Skin epidermis (tissue), 12 donors: ENCODE data around the gene PLEKHJ1.

ENCODE experiments used
- H3K27ac ChIP-seq, 21 experiments: fragments of 200-600 bp; sonication (generic) in 11 of 21; one replicate each; pipeline ENCODE4 v1.5.0; 2020; ENCODE audit warnings: mild to moderate bottlenecking in 3 of 21, inconsistent platforms in 2 of 21, moderate library complexity in 2 of 21
- H3K4me3 ChIP-seq, 7 experiments: fragments of 200-600 bp; sonication (generic) in 2 of 7; one replicate each; pipeline ENCODE4 v1.5.0; 2020; ENCODE audit warnings: inconsistent platforms in 2 of 7, mild to moderate bottlenecking in 2 of 7, moderate library complexity in 1 of 7

PLEKHJ1 gene

DNA sequence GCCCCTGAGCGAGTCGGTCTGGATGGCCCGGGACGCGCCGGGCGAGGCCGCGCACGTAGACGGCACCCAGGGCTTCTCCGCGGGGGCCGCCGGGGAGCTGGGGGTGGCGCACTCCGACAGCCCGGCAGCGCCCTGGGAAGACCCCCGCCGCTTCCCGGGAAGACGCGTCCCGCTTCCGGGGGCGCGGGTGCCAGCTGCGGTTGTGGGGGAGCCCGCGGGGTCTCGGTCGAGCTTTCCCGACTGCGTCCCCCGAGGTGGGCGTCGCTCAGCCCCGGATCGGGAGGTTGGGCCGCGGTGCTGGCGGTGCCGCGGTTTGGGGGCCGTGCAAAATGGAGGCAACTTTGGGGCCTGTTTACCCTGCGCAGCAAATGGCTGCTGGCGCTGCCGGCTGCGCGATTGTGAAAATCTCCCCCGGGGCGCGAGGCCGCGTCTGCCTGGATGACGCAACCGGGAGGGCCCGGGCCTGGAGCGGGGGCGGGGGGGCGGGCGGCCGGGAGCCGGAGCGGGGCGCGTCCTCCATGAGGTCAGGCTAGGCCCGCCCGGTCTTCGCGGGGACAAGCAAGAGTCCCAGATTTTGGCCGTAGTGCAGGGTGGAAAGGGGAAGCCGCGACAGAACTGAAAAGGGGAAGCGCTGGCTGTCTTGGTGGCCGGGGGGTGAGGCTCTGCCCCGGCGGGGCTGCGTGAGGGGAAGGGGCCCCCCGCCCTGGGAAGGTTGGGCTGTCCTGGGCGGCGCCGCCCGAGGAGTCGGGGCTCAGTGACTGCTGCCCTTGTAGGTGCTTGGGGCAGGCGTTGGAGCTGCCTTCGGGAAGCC is 34.5 kb upstream of the PLEKHJ1 start:
- peak overlapping the region; percentile 81 to 99 (median 98) for H3K27ac ChIP-seq

DNA sequence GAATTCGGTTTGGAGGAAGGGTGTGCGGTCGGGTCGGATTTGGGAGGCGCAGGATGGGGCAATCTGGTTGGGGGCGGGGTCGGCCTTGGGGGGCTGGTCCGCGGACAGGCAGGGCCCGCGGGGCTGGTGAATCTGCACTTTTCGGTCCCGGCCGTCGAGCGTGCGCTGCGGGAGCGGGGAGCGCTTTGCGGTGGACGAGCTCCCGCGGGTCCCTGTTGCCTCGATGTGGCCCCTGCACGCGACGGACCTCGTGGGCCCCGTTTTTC is 34.0 kb upstream of the PLEKHJ1 start:
- Histone ChIP-seq H3K4me3 (peak overlapping the region; percentile 72 to 100 (median 91)), H3K27ac (peak overlapping the region; percentile 81 to 99 (median 98))

More for the DNA sequence above, 34.5 kb upstream of the PLEKHJ1 start:
- H3K4me3 ChIP-seq: peak overlapping the region; percentile 72 to 100 (median 91)

DNA sequence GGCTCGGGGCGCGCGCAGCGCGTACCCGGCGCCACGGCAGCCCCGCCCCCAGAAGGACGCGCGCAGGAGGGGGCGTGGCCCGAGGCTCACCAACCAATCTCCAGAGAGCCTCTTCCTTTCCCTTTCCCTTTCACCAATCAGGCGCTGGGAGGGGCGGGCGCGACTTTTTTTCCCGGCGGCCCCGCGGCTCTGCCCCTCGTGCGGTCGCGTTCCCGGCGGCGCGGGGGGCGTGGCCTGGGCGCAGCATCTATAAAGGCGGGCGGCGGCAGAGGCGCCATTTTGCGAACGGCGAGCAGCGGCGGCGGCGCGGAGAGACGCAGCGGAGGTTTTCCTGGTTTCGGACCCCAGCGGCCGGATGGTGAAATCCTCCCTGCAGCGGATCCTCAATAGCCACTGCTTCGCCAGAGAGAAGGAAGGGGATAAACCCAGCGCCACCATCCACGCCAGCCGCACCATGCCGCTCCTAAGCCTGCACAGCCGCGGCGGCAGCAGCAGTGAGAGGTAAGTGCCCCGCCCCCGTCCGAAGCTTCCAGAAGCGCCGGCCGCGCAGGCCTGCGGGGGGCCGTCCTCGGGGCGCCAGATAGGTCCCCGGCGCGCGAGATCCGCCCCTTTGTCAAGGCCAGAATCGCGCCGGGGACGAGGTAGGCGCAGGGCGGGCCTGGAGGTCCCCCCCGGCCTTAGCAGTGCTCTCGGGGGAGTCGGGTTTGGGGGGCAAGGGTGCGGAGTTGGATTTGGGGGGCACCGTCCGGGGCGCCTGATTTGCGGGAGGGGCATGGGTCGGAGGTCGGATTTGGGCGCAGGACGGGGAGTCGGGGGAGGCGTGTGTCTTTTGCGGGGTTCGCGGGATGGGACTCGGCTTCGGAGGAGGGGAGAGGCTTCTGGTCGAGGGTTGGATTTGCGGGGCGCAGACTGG is 33.4 kb upstream of the PLEKHJ1 start:
- Histone ChIP-seq H3K27ac (peak overlapping the region; percentile 81 to 99 (median 98)), H3K4me3 (peak overlapping the region; percentile 72 to 100 (median 91))

DNA sequence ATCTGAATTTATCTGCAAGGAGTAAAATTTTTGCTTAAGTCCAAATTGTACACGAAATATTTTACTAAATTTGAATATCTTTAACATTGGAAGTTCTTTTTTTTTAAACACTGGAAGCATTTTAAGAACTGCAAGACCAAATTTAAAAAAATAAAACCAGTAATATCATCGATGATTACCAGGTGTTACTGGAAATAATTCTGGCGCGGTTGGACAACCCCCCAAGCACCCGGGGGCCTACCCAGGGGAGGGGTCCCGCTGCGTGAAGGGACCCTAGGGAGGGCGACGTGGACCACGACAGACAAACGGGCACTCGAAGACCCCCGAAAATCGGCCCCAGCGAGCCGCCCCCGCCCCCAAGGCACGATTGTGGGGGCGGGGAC is 32.7 kb upstream of the PLEKHJ1 start:
- peak overlapping the region in 19 of 21 experiments; percentile 40 to 99 (median 81) for H3K27ac ChIP-seq

DNA sequence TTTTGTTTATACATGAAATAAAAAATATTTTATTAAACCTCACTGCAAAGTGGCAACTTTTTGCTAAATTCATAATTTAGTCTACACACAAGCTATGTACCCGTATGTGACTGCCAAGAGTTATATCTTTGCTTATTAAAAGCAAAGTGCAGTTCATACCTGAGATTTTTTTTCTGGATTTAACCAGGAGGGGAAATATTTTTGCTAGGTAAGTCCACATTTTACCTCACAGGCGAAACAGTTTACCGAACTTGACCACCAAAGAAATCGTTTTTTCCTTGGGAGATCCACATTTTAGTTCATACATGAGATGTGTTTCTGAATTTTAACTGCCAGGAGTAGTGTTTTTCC is 32.3 kb upstream of the PLEKHJ1 start:
- Histone ChIP-seq H3K27ac (peak overlapping the region in 5 of 21 experiments; percentile 69 to 99 (median 80)), H3K4me3 (peak overlapping the region in 4 of 7 experiments; percentile 72 to 100 (median 90))

More for the DNA sequence above, 32.7 kb upstream of the PLEKHJ1 start:
- H3K4me3 ChIP-seq: peak overlapping the region; percentile 72 to 100 (median 91)

DNA sequence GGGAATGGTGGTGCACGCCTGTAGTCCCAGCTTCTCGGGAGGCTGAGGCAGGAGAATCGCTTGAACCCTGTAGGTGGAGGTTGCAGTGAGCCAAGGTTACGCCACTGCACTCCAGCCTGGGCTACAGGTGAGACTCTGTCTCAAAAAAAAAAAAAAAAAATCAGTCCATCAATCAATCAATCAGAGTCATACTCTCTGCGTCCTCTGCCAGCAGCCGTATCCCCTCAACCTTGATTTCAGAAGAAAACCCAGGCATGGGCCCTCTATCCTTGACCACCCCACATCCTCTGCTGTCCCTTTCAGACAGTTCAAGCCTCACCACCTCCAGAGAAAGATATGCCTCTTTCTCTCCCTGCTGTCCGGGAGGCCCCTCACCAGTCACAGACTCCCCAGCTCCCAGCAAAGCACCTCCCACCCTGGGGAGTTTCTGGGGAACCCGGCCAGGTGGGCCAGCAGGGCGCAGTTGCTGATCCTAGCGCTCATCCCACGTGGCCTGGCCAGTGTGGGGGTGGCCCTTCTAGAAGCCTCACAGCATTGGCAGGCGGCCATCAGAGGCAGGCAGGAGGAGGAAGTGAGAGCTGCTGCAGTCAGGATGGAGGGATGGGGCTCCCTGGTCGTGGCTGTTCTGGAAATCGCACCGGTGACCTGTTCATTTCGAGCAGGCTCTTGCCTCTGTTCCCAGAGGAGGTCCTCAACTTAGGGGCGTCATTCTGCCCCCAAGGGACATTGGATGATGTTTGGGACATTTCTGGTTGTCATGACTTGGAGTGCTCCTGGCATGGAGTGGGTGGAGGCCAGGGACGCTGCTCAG is 30.3 kb upstream of the PLEKHJ1 start:
- Histone ChIP-seq H3K4me3 (no peak overlapping the region), H3K27ac (peak overlapping the region in 12 of 21 experiments; percentile 2 to 70 (median 36))

DNA sequence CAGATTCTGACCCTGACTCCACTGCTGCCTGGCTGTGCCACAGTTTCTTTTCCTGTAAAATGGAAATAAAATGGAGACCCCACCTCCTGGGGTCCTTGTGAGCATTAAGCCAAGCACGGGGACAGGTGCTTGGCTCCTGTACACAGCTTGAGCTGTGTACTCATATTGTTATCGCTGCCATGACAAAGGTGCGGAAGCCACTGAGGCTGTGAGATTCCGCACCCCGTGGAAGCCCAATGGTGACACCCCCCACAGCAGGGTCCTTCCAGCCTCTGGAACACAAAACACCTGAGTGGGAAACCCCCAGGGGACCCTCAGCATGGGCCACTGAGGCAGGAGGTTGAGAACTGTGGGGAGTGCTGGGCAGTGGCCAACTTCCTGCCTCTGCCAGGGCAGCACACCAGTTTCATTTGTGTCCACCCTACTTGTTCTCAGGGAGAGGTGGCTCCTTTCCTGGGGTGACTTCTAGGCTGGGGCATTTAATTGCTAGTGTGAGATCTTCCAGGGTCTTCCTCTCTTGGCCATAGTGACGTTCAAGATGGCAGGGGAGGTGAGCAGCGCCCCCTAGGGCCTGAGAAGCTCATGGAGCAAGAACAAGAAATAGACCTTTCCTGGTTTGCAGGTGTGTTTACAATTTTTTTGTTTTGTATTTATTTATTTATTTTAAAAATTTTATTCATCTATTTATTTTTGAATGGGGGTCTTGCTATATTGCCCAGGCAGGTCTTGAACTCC is 25.5 kb upstream of the PLEKHJ1 start:
- H3K4me3 ChIP-seq: no peak overlapping the region
- no peak overlapping the region for H3K27ac ChIP-seq

DNA sequence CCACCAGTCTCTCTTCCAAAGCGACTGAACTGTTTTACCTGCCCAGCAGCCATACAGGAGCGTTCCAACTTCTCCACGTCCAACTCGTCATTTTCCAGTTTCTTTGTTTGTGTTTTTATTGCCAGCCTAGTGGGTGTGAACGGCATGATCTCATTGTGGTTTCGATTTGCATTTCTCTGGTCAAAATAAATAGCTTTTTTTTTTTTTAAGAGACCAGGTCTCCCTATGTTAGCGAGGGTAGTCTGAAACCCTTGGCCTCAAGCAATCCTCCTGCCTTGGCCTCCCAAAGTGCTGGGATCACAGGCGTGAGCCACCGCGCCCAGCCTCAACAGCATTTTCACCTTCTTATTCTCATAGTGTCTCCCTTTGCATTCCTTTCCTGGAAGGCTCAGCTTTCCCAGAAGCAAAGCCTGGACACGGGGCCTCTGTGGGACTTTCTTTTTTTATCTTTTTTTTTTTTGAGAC is 24.2 kb upstream of the PLEKHJ1 start:
- no peak overlapping the region for H3K4me3 ChIP-seq
- H3K27ac ChIP-seq: peak overlapping the region in 14 of 21 experiments; percentile 17 to 76 (median 50)

DNA sequence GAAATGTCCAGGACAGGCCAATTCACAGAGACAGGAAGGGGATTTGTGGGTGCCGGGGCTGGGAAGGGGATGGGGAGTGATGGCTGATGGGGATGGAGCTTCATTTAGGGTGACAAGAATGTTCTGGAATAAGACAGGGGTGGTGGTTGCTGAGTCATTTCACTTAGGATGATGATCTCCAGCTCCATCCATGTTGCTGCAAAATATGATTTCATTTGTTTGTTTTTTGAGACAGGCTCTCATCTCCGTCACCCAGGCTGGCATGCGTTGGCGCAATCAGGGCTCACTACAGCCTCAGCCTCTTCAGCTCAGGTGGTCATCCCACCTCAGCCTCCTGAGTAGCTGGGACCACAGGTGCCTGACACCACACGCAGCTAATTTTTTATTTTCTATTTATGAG is 23.2 kb upstream of the PLEKHJ1 start:
- Histone ChIP-seq H3K27ac (peak overlapping the region in 7 of 21 experiments; percentile 6 to 67 (median 39)), H3K4me3 (no peak overlapping the region)

DNA sequence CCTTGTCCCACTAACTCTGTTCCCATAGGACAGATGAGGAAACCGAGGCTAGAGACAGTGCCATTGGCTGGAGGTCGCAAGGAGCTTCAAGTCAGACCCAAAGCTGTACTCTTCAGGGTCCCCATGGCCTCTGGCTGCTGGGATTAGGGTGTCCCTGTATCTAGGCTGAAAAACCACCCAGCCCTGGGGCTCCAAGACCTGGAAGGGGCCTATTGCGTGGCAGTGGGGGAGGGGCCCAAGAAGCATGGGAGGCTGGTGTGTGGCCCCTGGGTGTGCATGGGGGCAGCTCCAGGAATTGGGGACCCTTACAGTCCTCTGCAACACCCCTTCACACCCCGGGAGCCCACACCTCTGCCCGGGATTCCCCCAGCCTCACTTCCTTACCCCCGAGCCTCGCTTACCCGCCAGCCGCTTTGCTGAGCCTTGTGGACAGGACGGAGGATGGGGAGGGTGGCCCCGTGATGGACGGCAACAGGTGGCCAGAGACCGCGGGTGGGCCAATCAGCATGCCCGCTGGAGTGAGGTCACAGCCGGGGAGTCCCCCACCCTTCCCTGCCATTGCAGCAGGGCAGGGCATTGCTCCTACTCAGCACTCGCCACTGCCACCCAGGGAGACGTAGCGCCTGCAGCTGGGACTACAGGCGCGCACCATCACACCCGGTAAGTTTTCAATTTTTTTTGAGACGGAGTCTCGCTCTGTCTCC is 20.0 kb upstream of the PLEKHJ1 start, which contains the start of gene JSRP1:
TSS of gene JSRP1 (minus strand) at position 436 of the 704 bp plus-strand sequence. CDS start 1,103 bp downstream, outside the sequence.
- Histone ChIP-seq H3K4me3 (no peak within 1 kb of the TSS), H3K27ac (peak within 1 kb of the TSS in 4 of 21 experiments; percentile 78 to 91 (median 86))

DNA sequence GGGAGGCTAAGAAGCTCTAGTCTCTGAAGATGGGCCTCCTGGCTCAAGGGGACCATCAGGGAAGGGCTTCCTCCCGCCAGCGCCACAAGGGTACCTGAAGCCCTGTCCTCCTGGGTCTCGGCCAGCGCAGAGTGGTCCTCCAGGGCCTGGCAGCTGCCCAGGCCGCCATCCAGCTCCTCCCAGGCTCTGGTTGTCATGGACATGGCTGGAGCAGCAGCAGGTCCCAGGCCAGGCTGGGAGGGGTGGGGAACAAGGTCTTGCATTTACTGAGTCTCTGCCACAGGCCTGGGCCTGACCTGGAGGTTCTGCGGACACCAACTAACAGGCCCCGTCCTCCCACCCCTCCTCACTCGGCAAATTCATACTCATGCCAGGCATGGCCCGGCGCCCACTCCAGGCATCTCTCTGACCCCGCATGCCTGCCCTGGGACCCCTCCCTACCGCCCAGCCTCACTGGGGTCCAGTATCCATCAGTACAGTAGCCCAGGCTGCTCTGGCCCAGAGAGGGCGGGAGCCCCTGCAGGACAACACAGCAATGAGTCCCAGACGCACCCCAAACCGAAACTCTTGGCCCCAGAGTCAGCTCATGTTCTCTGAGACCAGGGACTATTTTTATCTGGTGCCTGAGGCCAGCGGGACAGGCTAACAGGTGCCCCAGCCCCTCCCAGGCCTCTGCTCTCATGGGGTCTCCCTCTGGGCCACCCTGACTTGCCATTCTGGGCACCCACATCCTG is 19.1 kb upstream of the PLEKHJ1 start:
- no peak overlapping the region for H3K27ac ChIP-seq
- H3K4me3 ChIP-seq: no peak overlapping the region

DNA sequence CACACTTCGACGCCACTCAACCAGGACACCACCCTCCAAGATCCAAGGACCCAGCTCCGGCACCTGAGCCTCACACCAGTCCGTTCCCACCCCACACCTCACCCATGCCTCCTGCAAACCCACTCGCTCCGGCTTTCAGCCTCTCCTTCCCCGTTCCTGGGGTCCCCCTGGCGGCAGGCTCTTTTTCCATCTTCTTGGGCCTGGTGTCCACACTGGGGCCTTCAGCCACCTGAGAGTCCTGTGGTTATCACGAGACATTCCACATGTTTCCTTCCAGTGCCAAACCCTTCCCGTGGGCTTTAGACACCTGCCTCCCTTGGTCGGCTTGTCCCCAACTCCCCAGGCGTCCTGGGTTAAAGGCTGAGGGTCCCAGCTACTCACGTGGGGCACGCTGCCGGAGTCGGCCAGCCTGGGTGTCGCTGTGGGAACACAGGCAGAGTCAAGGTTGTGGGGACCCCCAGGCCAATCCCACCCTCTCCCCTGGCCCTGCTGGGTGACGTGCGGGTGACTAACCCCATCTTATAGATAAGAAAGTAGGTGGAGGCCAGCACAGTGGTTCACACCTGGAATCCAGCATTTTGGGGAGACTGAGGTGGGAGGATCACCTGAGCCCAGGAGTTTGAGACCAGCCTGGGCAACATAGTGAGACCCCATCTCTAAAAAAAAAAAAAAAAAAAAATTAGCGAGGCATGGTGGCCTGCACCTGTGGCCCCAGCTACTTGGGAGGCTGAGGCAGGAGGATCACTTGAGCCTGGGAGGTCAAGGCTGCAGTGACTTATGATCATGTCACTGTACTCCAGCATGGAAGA is 18.1 kb upstream of the PLEKHJ1 start:
- H3K27ac ChIP-seq: no peak overlapping the region
- H3K4me3 ChIP-seq: no peak overlapping the region

DNA sequence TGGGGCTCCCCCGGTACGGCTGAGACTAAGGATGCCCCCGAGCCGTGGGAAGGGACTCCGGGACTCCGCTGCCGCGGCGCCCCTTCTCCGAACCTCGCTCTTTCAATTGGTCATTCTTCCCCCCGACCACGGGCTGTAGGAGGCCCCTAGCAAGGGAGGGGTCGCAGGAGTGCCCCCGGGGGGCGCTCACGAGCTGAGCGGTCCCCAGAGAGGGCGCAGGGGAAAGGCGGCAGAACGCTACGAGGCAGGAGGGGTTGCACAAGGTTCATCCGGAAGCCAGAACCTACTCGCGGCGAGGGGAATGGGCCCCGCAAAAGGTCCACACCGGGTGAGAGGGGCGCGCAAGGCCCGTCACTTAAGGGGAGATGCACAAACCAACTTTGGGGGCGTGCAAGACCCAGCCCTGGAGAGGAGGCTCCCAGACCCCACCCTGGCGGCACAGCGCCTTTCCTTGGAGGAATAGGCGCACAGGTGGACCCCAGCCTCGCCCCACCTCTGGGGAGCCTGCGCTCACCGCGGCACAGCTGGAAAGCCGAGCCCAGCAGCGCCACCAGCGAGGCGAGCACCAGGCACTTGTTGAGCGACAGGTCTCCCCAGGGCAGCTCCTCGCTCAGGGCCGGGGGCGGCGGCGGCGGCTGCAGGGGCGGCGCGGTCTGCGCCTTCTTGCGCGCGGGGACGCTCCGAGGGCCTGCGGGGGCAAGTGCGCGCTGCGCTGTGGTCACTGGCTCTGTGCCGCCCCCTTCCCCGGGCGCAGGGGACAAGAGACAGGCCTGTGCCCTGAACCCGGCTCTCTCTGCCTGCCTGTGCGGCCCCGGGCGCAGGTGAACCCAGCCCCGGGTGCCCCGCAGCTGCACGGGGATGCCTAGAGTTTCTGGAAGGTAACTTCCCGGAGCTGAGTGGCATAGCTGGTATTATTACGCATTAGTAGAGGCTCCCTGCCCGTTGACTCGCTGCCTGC is 17.3 kb upstream of the PLEKHJ1 start:
- peak overlapping the region in 2 of 21 experiments; percentile 22 to 34 for H3K27ac ChIP-seq
- H3K4me3 ChIP-seq: peak overlapping the region in 3 of 7 experiments; percentile 5 to 21 (median 11)

DNA sequence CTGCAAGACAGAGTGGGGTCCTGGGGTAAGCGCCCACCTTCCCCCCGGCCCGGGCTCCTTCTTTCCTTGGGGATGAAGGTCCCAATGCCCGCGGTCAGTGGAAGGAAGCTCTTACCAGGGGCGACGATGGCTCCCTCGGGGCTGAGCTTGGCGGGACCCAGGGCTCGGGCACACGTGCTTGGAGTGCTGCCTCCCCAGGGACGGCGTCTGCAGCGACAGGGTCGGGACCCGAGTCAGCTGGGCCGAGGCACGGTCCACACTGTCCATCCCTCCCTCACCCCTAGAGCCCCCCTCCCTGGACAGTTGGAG is 16.6 kb upstream of the PLEKHJ1 start:
- Histone ChIP-seq H3K27ac (peak overlapping the region in 1 of 21 experiments; percentile 22), H3K4me3 (peak overlapping the region in 4 of 7 experiments; percentile 5 to 21 (median 17))

DNA sequence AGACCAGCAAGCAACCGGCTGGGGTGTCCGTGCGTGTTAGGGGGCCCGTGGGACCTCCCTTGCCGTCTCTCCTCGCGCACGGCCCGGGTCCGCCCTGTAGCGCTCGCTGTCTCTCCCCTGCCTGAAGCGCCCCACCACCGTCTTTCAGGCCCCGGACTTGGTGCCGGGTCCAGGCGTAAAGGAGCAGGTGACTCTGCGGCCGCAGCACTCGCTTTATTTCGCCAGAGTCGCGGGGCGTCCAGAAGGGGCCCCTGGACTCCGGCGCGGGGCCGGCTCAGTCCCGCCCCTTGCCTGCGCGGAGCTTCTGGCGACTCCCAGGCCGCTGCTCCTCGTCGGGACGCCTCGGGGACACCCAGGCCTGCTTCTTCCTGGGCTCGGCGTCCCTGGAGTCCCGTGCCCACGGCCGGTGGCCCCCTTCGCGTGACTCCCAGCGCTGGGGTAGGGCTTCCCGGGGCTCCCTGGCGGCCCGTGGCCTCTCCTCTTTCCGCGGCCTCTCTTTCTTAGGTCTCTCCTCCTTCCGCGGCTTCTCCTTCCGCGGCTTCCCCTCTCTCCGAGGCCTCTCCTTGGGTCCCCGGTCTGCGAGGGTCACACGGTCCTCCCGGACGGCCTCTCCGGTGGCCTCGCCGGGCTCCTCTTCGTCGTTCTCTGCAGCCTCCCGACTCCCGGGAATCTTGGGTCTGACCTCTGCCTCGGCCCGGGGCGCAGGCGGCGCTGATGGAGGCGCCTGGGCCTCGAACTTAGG is 16.1 kb upstream of the PLEKHJ1 start:
- Histone ChIP-seq H3K27ac (no peak overlapping the region), H3K4me3 (peak overlapping the region in 4 of 7 experiments; percentile 5 to 21 (median 14))
